Retina (tissue), 1 donor: Measurements from ENCODE around the gene SRP68.
"Not testable (repeated sequence)": the region's sequence is repeated elsewhere in the genome, so short reads cannot be mapped to it uniquely, and the experiment has no call there.

Source experiments
- DNase-seq: peaks from one replicate; pipeline ENCODE4 v3.0.0-alpha.2; 2016

The SRP68 gene

DNA sequence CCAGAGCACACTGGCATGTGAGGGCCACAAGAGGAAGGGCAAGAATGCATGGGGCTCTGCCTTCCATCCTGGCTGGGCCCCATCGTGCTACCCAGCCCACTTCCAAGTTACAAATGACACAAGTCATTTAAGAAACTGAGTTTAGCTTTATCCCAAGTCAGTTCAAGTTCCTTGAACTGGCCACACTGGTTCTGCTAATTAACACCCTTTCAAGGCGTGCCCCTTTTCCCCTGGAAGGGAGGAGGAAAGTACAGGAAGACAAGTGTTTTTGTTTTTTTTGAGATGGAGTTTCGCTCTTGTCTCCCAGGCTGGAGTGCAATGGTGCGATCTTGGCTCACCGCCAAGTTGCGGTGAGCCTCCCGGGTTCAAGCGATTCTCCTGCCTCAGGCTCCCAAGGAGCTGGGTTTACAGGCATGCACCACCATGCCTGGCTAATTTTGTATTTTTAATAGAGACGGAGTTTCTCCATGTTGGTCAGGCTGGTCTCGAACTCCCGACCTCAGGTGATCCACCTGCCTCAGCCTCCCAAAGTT lies 27.8 kb downstream of the SRP68 start:
- not testable (repeated sequence) for DNase-seq

DNA sequence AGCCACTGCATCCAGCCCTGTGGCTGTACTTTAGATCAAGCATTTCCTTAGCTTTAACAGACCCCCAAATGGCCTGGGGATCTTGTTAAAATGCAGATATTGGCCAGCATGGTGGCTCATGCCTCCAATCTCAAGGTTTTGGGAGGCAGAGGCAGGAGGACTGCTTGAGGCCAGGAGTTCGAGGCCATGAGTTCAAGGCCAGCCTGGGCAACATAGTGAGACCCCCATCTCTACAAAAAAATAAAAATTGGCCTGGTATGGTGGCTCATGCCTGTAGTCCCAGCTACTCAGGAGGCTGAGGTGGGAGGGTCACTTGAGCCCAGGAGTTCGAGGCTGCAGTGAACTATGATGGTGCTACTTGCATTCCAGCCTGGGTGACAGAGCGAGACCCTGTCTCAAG lies 29.4 kb downstream of the SRP68 start:
- not testable (repeated sequence) for DNase-seq

DNA sequence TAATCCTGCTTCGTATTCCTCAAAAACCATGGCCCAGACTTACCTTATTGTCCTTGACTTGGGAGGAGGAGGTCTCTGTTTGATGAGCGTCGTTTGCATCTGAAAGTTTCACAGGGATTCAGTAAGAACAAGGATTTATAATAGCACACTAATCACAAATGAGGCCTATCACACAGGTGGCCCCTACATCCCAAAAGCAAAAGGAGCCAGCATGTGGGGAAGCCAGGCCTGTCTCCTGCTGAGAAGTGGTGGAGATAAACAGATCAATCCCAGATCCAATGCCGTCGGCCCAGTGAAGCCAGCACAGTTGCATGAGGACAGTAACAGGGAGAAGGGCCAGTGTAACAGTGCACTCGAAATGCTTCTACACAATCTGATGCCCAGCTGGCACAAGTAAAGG lies 31.9 kb downstream of the SRP68 start:
- no peak for DNase-seq

DNA sequence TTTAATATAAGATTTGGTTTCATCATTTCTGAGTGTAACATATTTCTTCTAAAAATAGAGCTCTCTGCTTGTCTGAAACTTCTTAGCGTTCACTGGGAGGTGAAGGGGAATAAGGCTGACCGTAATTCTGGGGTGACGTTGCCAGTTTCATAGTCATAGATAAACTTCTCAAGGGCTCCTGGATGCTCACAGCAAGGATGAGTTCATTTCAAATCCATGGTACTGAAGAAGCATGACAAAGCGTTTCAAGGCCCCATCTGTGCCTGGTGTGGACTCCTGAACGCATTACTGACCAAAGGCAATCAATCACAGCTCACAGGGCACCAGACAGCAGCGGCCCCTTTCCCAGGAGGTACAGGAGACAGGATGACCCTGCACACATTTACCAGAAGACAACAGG lies 33.2 kb downstream of the SRP68 start:
- no peak for DNase-seq

DNA sequence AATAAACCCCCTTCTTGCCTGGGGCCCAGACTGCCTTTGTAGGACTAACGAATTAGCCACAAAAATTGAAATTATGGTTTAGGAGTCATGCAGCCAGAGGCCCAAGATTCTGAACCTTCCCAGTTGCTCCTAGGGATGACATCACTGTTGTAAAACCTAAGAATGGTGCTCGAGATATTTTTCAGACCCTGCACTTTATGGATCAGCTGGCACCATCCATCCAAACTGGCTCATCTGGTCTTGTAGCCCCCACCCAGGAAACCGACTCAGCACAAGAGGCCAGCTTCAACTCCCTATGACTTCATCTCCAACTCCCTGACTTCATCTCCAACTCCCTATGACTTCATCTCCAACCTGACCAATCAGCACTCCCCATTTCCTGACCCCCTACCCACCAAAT lies 34.3 kb downstream of the SRP68 start:
- DNase-seq = no peak

- DNase-seq = no peak
These were observed 35.6 kb downstream of the SRP68 start for GRCh38 chr17:76036497-76037261.

- DNase-seq = no peak
These were observed 37.6 kb downstream of the SRP68 start for GRCh38 chr17:76034428-76035350.

DNA sequence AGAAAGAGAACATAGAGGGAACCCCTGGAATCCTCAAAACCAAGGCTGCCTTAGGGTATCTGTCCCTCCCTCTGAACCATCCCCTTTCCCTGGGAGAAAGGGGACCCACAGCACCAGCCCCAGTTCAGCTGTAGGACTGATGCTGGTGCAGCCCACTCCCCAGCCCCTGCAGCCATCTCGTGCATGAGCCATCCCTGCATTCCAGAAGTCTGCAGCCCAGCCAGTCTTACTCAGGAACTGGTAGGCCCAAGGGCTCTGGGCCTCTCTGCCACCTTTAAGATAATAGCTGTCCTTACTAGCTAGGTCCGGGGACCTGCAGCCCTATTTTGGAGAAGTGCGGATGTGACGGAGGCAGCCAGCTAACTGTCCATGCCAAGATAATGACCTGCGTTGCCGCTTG lies 39.2 kb downstream of the SRP68 start:
- DNase-seq = no peak

DNA sequence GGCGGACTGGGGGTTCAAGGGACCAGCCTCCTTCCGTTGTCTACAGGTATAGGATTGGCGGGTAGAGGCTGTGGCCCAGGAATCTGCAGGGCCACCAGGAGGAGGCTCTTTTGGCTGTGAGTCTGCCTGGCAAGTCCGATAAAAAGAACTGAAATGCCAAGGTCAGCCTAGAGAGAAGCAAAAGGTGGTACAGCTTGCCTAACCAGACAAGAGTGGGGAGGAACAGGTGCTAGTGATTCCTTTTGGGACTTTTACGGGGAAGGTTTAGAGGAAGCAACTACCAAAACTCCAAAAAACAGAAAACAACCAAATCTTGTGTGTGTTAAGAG lies 39.6 kb downstream of the SRP68 start:
- no peak for DNase-seq

DNA sequence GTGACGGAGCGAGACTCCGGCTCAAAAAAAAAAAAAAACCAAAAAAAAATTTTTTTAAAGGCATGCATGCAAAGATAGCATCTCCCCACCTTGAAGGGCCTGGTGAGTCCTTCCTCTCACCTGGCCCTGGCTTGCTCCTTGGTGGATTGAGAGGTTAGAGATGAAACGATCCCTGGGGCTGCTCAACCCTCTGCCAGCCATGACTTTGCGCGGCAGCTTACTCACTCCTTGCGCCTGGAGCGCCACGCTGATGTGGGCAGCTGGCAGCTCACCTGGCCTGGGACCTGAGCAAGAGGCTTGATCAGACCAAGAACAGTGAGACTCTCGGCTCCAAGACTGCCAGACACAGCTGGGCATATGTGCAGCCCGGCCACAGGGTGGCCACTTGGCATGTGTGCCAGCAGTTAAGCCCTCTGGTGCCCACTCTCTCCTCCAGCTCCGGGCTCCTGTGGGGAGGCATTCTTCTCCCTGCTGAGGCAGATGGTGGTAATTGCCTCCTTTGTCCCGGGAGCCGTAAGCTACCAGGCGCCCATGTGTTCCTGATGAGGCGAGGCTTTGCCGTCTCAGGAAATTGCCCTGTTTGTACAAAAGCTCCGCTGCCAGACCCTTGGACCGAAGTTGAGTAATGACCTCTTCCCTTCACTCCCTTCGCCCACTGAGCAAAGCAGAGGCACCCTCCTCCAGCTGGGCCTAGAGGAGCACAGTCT lies 40.1 kb downstream of the SRP68 start:
- DNase-seq = no peak

GRCh38 chr17:76027159-76027839 lies 45.0 kb downstream of the SRP68 start, which contains the start of gene EVPL:
Gene EVPL, minus strand, starts transcription at chr17:76027306. Its CDS starts 108 bp downstream, at chr17:76027198.
- DNase-seq = no peak

GRCh38 chr17:76026714-76027158 lies 45.6 kb downstream of the SRP68 start:
- DNase-seq = no peak

DNA sequence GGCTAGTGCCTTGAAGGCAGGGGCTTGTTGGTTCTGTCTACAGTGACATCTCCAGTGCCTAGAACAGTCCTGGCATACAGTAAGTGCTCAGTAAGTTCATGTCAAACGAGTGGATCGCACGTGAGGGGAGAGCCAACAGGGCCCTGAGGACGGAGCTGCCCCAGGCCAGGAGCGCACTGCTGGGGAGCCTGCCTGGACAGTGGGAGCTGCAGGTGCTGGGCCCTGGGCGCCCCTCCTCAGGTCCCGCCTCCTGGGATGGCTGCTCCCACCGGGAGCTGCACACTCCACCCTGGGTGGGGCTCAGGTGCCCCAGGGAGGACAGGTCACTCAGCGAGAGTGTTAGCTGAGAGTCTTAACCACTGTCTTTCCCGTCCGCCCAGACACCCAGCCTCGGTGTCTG lies 47.0 kb downstream of the SRP68 start:
- no peak for DNase-seq

DNA sequence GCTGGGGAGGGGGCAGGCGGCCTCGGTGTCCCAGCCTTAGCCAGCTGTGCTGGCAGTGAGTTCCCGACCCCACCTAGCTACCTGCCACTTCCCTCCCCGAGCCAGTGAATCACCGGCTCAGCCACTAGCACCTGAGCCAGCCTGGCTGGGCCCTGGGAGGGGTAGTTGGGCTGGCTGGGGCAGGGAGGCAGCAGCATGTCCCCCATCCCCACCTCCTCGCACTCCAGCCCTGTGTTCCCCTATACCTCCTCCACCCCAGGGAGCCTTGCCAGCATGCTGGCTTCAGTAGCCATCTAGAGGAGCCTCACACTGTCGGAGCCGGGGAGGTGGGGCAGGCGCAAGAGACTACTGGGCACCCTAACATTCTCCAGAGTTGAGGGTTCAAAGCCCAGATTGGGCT lies 48.0 kb downstream of the SRP68 start:
- DNase-seq = no peak

GRCh38 chr17:76023900-76024237 lies 48.4 kb downstream of the SRP68 start:
- no peak for DNase-seq

DNA sequence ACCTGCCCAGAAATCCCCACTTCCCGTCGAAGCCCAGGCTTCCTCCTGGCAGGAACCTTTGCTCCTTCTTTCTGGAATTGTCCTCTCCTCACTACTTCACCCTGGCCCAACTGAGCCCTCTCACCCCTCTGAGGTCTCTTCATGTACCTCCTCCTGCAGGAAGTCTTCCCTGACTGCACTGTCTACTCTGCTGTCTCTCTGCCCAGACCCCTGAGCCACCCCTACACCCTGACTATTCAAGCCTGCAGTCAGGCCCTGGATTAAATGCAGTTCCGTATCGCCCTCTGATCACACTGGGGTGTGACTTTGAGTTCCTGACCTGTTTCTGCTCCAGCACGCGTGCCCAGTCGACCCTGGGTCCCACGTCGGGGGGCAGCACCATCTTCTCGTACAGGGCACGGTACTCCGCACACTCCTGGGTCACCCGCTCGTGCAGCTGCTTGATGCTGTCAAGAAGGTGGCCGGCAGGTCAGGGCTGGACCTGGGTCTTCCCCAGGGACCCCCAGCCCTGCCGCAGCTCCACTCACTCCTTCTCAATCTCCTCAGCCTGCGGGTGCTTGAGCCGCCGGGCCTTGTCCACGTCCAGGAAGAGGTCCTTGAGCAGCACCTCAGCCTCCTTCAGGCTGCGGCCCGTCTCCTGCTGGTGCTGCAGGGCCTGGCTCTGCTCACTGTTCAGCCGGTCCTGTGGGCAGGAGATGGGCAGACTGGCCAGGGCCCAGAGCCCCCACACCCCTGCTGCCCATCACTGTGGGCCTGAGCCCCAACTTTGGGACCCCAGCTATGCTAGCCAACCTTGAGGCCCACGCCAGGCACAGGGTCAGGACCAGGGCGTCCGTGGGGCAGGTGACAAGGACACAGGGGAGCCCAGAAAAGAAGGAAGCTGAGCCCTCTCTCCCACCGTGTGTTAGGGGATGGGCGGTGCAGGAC lies 49.1 kb downstream of the SRP68 start:
- DNase-seq = no peak

GRCh38 chr17:76022285-76022684 lies 50.0 kb downstream of the SRP68 start:
- DNase-seq = no peak

- no peak for DNase-seq
These were observed 52.4 kb downstream of the SRP68 start for GRCh38 chr17:76019833-76020467.

DNA sequence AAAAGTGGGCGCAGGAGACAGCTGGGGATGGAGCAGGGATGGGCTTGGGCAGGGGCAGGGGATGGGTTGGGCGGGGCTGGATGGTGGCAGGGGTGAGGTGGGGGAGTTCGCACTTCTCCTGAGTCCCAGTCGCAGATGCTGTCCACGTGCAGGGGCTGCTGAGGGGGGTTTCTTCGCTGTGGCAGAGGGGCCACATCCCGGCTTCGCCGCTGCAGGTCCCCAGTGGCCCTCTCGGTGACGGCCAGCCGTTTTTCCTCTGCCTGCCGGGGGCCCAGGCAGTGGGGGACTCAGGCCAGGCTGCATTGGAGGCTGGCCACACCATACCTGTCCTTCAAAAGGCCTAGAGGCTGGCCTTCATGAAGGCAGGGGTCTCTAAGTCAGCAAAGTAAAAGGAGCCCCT lies 53.5 kb downstream of the SRP68 start:
- DNase-seq = no peak

DNA sequence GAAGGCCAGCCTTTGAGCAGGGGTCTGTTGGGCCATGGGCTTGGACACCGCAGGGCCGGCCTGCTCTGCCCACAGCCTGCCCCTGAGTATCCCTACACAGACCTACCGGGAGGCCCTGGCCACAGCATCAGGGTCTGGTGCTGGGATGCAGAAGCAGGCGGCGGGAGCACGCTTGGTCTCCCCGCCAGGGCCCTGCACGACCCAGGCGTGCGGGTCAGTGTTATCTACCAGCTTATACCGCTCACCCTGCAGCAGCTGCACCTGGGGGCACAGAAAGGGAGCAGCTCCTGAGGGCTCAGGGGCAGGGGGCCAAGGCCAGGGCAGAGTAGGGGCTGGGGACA lies 54.0 kb downstream of the SRP68 start:
- DNase-seq = no peak
